Keratinocyte (primary cell): ENCODE data around the gene FHIT. TPM values are rescaled to one million over a fixed set of nuclear protein-coding genes. Genes with fewer than 3 reads are reported as not detected.

Source experiments
- DNase-seq: peaks from one replicate; pipeline ENCODE4 v3.0.0-alpha.2; 2011; ENCODE audit warnings: low read depth, missing footprints, low spot score
- FAIRE-seq: peaks from 2 replicates; lab custom pipeline; 2011; peaks lifted over from hg19 to GRCh38; lab: Jason Lieb, UNC
- H2AFZ ChIP-seq: 2 replicates; pipeline ENCODE4 v1.6.0; 2012; ENCODE audit warnings: low read length, control low read depth, inconsistent platforms; ENCODE audit not compliant: control insufficient read depth
- H3K27ac ChIP-seq: 2 replicates; pipeline ENCODE4 v1.5.1; 2011; ENCODE audit warnings: low read length; ENCODE audit not compliant: control insufficient read depth, insufficient read depth
- H3K27me3 ChIP-seq: 3 replicates; pipeline ENCODE4 v1.6.0; 2011; ENCODE audit warnings: low read length; ENCODE audit not compliant: control insufficient read depth, insufficient read depth; ENCODE audit errors: extremely low read depth
- H3K36me3 ChIP-seq, 2 experiments: 2 replicates in 1 of 2; 3 replicates in 1 of 2; pipeline ENCODE4 v1.5.1; 2011; ENCODE audit warnings: low read length in 2 of 2, mild to moderate bottlenecking in 1 of 2; ENCODE audit not compliant: control insufficient read depth in 2 of 2, insufficient read depth in 2 of 2; ENCODE audit errors: extremely low read depth in 1 of 2
- H3K4me1 ChIP-seq: 3 replicates; pipeline ENCODE4 v1.5.1; 2011; ENCODE audit warnings: low read length; ENCODE audit not compliant: control insufficient read depth, insufficient read depth; ENCODE audit errors: extremely low read depth
- H3K4me2 ChIP-seq: 3 replicates; pipeline ENCODE4 v1.6.0; 2011; ENCODE audit warnings: low read depth, low read length; ENCODE audit not compliant: control insufficient read depth, insufficient read depth; ENCODE audit errors: extremely low read depth
- H3K4me3 ChIP-seq, 3 experiments: fragments of 200-600 bp in 1 of 3; sonication (generic) in 1 of 3; 2 replicates in 2 of 3; 3 replicates in 1 of 3; pipeline ENCODE4 v1.5.1; 2011 to 2016; ENCODE audit warnings: low read length in 3 of 3, mild to moderate bottlenecking in 3 of 3, control low read depth in 2 of 3, inconsistent platforms in 1 of 3, low read depth in 1 of 3, mixed read lengths in 1 of 3, mixed run types in 1 of 3, moderate library complexity in 1 of 3; ENCODE audit not compliant: control insufficient read depth in 2 of 3, insufficient read depth in 2 of 3; ENCODE audit errors: extremely low read depth in 1 of 3
- H3K79me2 ChIP-seq: 2 replicates; pipeline ENCODE4 v1.6.0; 2012; ENCODE audit warnings: low read length; ENCODE audit not compliant: control insufficient read depth, insufficient read depth
- H3K9ac ChIP-seq: 3 replicates; pipeline ENCODE4 v1.6.0; 2011; ENCODE audit warnings: low read length; ENCODE audit not compliant: control insufficient read depth, insufficient read depth; ENCODE audit errors: extremely low read depth
- H3K9me1 ChIP-seq: 3 replicates; pipeline ENCODE4 v1.6.0; 2011; ENCODE audit warnings: low read length; ENCODE audit not compliant: control insufficient read depth, insufficient read depth; ENCODE audit errors: extremely low read depth
- H3K9me3 ChIP-seq: 2 replicates; pipeline ENCODE4 v1.5.1; 2012; ENCODE audit warnings: low read depth, low read length; ENCODE audit not compliant: control insufficient read depth
- H4K20me1 ChIP-seq: 3 replicates; pipeline ENCODE4 v1.6.0; 2011; ENCODE audit warnings: low read length; ENCODE audit not compliant: control insufficient read depth, insufficient read depth; ENCODE audit errors: extremely low read depth
- CTCF ChIP-seq, 3 experiments: IDR thresholded peaks in 1 of 3; conservative IDR thresholded peaks in 1 of 3; optimal IDR thresholded peaks in 1 of 3; 2 replicates in 2 of 3; 3 replicates in 1 of 3; pipeline versions ENCODE3 to v1.5.1; 2011; ENCODE audit warnings: low read length in 3 of 3, mild to moderate bottlenecking in 3 of 3, moderate library complexity in 2 of 3, control low read depth in 1 of 3, inconsistent platforms in 1 of 3; ENCODE audit not compliant: insufficient read depth in 2 of 3; ENCODE audit errors: extremely low read depth in 1 of 3
- EZH2 ChIP-seq: IDR thresholded peaks from one replicate; pipeline ENCODE4 v1.6.1; 2012; ENCODE audit warnings: inconsistent platforms, mild to moderate bottlenecking, low read length, moderate library complexity
- dilution Hi-C: fragments of 300-500 bp; cut with MboI; formaldehyde crosslinking; loops from one replicate; pipeline ENCODE4 v1.7.0; 2020; ENCODE audit warnings: low sequenced_read_pairs; ENCODE audit not compliant: extremely low pct_ligation_motif_present
- polyA plus RNA-seq, 5 experiments: library from polyadenylated mRNA; depleted of rRNA in 3 of 5; stranded (reverse) in 3 of 5; stranded (forward) in 1 of 5; unstranded in 1 of 5; fragments of >200 nt; gene quantifications; 1 replicate in 1 of 5; 2 replicates in 3 of 5; 3 replicates in 1 of 5; pipeline versions ENCODE4 v1.2.1 to v1.2.3, GENCODE V29; 2011 to 2012; ENCODE audit warnings: missing spikeins in 2 of 5, low read depth in 1 of 5, low replicate concordance in 1 of 5

Gene FHIT
- polyA plus RNA-seq, 1 donor (not counting 4 experiments of a cell fraction or from before 2014, with no cell fraction given), result 2.2 TPM

DNA sequence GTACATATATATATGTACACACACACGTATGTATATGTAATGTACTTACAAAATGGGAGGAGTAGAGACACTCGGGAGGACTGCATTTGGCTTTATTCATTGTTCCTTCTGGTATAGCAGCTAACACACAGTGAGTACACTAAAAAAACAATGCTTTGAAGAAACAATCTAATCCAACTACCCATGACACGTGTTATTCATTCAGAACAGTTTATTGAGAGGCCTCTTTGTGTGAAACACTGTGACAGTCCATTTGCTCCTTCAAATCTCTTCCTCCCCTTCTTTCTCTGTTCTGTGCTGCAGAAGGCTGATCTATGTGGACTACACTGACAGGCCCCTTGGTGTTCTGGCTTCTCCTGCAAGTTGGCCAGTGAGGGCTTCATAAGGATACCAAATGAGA is 1125.6 kb downstream of the FHIT start:
- dilution Hi-C loops, result no loop called here
- no peak for TF ChIP-seq CTCF (optimal IDR thresholded peaks at IDR 0.05 in 1 of 3, IDR thresholded peaks at IDR 0.05 in 1 of 3, conservative IDR thresholded peaks at IDR 0.05 in 1 of 3; ENCODE audit: extremely low read depth in 1 of 3, insufficient read depth in 2 of 3, low read length in 3 of 3)
- TF ChIP-seq EZH2, result no peak

DNA sequence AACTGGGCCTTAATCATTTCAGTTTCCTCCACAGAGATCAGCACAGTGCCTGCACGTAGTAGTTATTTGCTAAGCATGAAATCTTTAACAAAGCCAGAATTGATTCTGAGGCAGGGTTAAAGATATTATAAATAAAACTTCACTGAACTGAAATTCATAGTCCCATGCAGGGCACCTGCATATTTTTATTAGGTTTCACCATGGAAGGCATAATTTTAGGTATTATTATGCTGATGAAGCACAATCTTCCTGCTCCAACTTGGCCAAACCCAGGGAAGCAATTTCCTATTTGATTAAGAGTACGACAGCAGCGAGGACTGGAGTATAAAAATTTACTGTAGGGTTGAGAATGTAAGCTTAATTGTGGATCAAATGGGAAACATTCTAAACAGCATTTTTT is 1131.0 kb downstream of the FHIT start:
- FAIRE-seq, result no peak
- dilution Hi-C loops, result no loop called here
- Histone ChIP-seq H3K9me3 (no peaks in the 10 kb centered on the region), H3K9ac (no peak overlapping the region), H3K9me1 (no peaks in the 10 kb centered on the region), H3K36me3 (no peaks in the 10 kb centered on the region), H3K4me3 (no peak overlapping the region), H3K79me2 (no peaks in the 10 kb centered on the region), H2AFZ (no peak overlapping the region), H3K27me3 (no peaks in the 10 kb centered on the region), H4K20me1 (no peaks in the 10 kb centered on the region), H3K4me2 (no peak overlapping the region), H3K27ac (no peak overlapping the region), H3K4me1 (no peaks in the 10 kb centered on the region)
- DNase-seq, result no peak
- TF ChIP-seq CTCF (optimal IDR thresholded peaks at IDR 0.05 in 1 of 3, IDR thresholded peaks at IDR 0.05 in 1 of 3, conservative IDR thresholded peaks at IDR 0.05 in 1 of 3; ENCODE audit: extremely low read depth in 1 of 3, insufficient read depth in 2 of 3, low read length in 3 of 3) (no peak), EZH2 (no peak)

More for the DNA sequence above, 1125.6 kb downstream of the FHIT start:
- Histone ChIP-seq H3K4me3 (no peak overlapping the region), H3K9me3 (no peaks in the 10 kb centered on the region), H3K4me1 (no peaks in the 10 kb centered on the region), H3K27me3 (no peaks in the 10 kb centered on the region), H3K4me2 (no peak overlapping the region), H4K20me1 (no peaks in the 10 kb centered on the region), H3K36me3 (no peaks in the 10 kb centered on the region), H3K9me1 (no peaks in the 10 kb centered on the region), H2AFZ (no peak overlapping the region), H3K79me2 (no peaks in the 10 kb centered on the region), H3K9ac (no peak overlapping the region), H3K27ac (no peak overlapping the region)
- DNase-seq (no peak), FAIRE-seq (no peak)
